HG02642 (cell line): ENCODE measurements around the gene KRTAP3-2.

Experiments
- ATAC-seq: cut with Tn5 transposase; IDR thresholded peaks from one replicate; pipeline ENCODE4 v1.9.1; 2021; ENCODE audit warnings: mild to moderate bottlenecking; ENCODE audit not compliant: unreplicated experiment, poor library complexity

KRTAP3-2 gene

GRCh38 chr17:40974366-40974765 is 25.3 kb downstream of the KRTAP3-2 start:
- no peak for ATAC-seq

DNA sequence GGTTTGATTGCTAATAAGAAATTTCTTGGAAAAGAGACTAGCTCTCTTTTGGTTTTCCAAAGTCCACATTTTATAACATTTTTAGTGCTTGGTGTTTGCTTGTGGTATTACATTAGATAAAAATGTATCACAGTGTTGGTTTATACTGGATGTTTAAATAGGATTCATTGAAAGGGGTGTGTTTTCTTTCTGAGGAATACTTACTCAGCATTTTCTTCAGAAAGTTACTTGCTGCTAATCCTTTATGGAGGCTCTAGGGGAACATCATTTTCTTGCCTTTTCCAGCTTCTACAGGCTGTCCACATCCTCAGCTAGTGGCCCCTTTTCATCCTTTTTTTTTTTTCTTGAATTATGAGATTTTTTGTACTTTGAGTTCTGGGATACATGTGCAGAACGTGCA is 32.1 kb downstream of the KRTAP3-2 start:
- ATAC-seq: no peak

GRCh38 chr17:40966848-40967247 is 32.9 kb downstream of the KRTAP3-2 start, which contains the start of gene KRT39:
Gene KRT39 (minus strand): TSS chr17:40966948. CDS start chr17:40966856, 92 bp downstream.
- ATAC-seq: no peak

DNA sequence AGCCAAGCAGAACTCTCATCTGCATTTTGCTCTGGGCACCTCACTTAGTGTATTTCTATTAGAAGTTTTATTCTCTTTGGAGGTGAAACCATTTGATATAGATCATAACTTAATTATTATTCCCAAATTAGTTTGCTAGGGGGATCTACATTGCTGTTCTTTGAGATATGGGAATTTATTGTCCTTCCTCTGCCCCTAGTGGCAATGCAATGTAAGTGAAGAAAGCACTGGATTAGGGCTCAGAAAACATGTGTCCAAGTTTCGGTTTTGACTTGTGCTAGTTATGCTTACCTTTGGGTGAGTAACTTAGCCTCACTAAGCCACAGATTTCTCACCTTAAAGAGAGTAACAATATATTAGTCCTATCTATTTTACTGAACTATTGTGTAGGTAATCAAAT is 35.9 kb downstream of the KRTAP3-2 start:
- ATAC-seq: no peak

DNA sequence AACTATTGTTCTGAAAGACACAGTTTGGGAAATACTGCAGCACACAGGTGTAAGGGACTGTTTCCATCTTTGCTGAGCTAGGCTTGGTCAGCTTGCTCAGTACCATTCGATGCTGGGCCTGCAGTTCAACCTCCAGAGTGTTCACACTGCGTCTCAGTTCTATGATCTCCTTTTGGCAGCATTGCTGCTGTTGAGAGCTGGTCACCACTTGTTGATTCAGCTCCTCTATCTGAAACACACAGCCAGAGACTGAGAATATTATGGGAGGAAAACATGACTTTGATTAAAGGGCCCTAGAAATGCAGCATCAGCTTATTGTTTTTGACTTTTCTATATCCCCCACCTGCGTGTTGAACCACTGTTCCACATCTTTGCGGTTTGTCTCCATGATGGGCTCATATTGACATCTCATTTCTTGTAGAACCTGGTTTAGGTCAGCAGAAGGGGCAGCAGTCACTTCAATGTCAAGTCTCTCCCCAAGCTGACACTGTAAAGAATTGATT is 37.6 kb downstream of the KRTAP3-2 start:
- ATAC-seq: no peak

DNA sequence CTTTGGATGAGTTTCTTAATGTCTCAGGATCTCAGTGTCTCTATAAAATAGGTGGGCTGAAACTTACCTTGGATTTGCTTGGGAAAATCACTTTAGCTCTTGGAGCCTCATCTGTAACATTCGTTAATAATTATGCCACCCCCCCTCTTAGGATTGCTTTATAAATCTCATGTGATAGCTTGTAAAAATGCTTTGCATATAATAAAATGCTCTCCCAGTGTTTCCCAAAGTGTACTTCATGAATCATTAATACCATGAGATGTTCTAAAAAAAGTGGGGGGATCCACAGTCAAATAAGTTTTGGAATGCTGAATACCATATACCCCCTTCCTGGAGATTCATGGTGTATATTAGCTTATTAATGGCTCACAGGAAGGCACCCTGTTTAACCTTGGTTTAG is 38.1 kb downstream of the KRTAP3-2 start:
- no peak for ATAC-seq

DNA sequence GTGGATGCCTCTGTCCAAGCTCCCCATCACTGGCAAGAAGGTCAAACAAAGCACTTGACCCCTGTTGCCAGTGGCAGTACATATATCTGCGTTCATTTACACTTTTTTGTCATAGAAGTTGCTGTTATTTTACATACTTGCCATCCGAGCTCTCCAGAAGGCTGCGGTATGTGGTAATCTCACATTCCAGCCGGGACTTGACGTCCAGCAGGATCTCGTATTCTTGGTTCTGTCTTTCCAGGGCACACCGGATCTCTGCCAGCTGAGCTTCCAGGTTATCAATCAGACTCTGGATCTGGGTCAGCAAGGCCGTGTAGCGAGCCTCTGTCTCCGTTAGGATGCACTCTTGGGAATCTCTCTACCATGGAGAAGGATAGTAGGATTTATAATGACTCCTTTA is 39.6 kb downstream of the KRTAP3-2 start:
- no peak for ATAC-seq

GRCh38 chr17:40958086-40958953 is 41.4 kb downstream of the KRTAP3-2 start:
- no peak for ATAC-seq

GRCh38 chr17:40956401-40957254 is 43.1 kb downstream of the KRTAP3-2 start:
- ATAC-seq: no peak

GRCh38 chr17:40953881-40954280 is 45.8 kb downstream of the KRTAP3-2 start:
- no peak for ATAC-seq

- ATAC-seq: no peak
Measured at GRCh38 chr17:40952661-40953060, 47.0 kb downstream of the KRTAP3-2 start.

GRCh38 chr17:40952154-40952553 is 47.6 kb downstream of the KRTAP3-2 start:
- no peak for ATAC-seq

DNA sequence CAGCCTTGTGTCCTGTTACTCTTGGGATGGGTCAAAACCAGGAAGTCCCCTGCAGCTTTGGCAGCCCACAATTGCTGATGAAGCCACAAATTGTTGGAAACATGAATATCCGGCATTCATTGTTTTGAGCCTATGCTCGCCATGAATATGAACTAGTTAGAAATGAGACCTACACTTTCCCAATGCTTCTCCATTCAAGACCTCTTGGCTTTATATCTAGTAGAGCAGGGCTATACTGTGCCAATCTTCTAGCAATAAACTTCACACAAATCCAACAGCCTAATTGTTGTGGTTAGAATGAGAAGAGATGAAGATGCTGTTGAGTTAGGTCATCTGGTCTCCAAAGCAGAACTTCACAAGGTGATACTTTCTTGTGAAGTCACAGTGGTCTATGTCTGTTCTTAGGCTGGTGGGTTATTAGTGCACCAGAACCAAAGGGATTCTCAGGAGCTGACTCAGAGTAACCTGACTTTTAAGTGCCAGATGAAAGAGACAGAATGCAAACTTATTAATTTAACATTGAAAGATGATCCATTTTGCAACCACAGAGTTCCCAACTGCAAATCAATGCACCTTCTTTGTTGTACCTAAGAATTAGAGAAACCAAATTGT is 48.6 kb downstream of the KRTAP3-2 start:
- no peak for ATAC-seq

DNA sequence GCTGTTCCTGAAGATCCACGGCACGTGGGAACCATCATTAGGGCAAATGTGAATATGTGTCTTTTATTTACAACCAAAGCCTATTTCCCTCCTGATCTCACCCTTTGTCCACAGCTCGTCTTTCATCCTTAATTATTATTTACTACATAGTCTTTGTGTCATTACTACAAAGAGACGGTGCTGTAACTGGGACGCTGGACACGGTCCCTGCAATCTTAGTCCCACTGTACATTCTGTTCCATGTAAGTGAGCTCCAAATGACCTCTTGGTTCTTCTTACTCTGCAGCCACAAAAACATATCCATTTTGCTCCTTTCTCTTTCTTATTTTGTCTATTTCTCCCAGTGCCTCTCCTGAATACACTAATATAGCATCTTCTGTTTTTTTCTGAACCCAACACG is 49.5 kb downstream of the KRTAP3-2 start:
- no peak for ATAC-seq

DNA sequence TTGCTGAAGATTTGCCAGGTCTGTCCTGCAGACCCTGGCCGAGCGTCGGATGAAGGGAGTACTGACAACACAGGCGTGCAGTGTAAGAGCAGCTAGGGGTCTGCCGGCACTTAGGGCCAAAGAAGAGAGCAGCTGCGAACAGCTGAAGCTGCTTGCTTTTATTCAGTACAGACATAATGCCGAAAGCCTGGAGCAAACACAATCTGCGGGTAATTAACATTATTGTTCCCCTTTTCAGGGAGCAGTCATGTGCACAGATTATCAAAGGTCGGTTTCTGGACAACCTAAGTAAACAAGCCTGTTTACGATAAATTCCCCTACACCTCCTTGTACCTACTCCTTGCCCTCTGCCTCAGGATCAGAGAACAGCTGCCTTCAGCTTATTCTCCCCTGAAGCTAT is 50.3 kb downstream of the KRTAP3-2 start:
- ATAC-seq: no peak
